Measurements from ENCODE around the gene DCDC2B.

Gene DCDC2B

DNA sequence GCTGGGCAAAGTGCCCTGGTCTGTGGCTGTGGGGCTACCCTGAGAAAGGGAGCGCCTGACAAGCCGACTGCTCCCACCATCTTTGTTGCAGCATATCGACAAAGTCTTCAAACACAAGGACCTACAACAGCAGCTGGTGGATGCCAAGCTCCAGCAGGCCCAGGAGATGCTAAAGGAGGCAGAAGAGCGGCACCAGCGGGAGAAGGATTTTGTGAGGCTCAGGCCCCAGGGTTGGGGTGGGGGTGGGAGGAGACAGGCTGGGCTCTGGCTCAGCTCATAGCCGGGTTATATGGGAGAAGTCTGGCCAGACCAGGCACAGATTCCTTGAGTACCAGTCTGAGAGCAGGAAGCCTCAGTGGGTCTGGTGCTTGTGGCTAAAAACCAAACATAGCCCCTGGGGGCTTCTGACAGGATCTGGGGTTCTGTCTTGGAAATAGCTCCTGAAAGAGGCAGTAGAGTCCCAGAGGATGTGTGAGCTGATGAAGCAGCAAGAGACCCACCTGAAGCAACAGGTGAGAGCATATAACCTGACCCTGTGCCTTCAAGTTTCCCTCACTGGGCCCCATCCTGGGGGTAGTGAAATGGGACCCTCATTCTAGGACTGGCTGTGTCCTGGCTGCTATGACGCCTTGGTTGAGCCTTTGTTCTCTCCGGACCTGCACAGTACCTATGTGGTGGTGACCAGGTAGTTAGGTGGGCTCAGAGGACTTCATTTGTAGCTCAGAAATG is 16.5 kb upstream of the DCDC2B start:
- DNase-seq (ENCODE audit: extremely low spot score) = no peak
- CTCF ChIA-PET = interaction anchor here (0.9 to 1.9 kb wide), 4 partner anchors 8 to 119 kb away, joined by 3 to 7 read pairs (median 6); partner anchors contain the start of genes CCDC28B and TMEM39B
- TF ChIP-seq, protein P1, sequence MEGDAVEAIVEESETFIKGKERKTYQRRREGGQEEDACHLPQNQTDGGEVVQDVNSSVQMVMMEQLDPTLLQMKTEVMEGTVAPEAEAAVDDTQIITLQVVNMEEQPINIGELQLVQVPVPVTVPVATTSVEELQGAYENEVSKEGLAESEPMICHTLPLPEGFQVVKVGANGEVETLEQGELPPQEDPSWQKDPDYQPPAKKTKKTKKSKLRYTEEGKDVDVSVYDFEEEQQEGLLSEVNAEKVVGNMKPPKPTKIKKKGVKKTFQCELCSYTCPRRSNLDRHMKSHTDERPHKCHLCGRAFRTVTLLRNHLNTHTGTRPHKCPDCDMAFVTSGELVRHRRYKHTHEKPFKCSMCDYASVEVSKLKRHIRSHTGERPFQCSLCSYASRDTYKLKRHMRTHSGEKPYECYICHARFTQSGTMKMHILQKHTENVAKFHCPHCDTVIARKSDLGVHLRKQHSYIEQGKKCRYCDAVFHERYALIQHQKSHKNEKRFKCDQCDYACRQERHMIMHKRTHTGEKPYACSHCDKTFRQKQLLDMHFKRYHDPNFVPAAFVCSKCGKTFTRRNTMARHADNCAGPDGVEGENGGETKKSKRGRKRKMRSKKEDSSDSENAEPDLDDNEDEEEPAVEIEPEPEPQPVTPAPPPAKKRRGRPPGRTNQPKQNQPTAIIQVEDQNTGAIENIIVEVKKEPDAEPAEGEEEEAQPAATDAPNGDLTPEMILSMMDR (IDR thresholded peaks at IDR 0.05; ENCODE audit: control extremely low read depth, extremely low read depth, low read depth, missing control alignments) = no peak
- POLR2A ChIA-PET = interaction anchor here (0.6 to 1.5 kb wide), 3 partner anchors 9 to 140 kb away, joined by 3 to 7 read pairs (median 3); partner anchors contain the start of gene TXLNA

DNA sequence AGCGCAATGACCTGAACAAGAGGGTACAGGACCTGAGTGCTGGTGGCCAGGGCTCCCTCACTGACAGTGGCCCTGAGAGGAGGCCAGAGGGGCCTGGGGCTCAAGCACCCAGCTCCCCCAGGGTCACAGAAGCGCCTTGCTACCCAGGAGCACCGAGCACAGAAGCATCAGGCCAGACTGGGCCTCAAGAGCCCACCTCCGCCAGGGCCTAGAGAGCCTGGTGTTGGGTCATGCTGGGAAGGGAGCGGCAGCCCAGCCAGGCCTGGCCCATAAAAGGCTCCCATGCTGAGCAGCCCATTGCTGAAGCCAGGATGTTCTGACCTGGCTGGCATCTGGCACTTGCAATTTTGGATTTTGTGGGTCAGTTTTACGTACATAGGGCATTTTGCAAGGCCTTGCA is 13.9 kb upstream of the DCDC2B start:
- TF ChIP-seq, protein P1 (IDR thresholded peaks at IDR 0.05; ENCODE audit: control extremely low read depth, extremely low read depth, low read depth, missing control alignments) = no peak
- no peak for DNase-seq (ENCODE audit: extremely low spot score)
- POLR2A ChIA-PET = interaction anchor here (1.0 to 1.3 kb wide), 2 partner anchors 16 to 141 kb away, joined by 3 to 4 read pairs; partner anchors contain the start of genes MARCKSL1 and TXLNA
- CTCF ChIA-PET = interaction anchor here (1.1 to 1.7 kb wide), 4 partner anchors 11 to 218 kb away, joined by 3 to 8 read pairs (median 4); no protein-coding TSS in a partner anchor

DNA sequence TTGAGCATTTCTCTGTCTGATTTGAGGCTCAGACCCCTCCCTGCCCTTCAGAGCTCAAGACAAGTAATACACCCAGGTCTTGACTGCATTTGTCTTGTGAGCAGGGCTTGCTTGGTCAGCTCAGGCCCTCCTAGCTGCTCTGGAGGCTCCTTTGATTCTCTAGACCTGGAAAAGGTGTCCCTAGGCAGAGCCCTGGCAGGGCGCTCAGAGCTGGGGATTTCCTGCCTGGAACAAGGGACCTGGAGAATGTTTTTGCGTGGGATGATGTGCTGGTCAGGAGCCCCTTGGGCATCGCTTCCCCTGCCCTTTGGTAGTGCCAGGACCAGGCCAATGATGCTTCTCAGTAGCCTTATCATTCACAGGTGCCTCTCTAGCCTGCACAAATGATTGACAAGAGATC is 13.4 kb upstream of the DCDC2B start:
- ChIA-PET CTCF (interaction anchor here (1.1 to 1.7 kb wide), 4 partner anchors 11 to 218 kb away, joined by 3 to 8 read pairs (median 4); no protein-coding TSS in a partner anchor), POLR2A (interaction anchor here (1.0 to 1.3 kb wide), 2 partner anchors 16 to 140 kb away, joined by 3 to 4 read pairs; partner anchors contain the start of genes MARCKSL1 and TXLNA)
- DNase-seq (ENCODE audit: extremely low spot score) = no peak
- TF ChIP-seq, protein P1 (IDR thresholded peaks at IDR 0.05; ENCODE audit: control extremely low read depth, extremely low read depth, low read depth, missing control alignments) = no peak

DNA sequence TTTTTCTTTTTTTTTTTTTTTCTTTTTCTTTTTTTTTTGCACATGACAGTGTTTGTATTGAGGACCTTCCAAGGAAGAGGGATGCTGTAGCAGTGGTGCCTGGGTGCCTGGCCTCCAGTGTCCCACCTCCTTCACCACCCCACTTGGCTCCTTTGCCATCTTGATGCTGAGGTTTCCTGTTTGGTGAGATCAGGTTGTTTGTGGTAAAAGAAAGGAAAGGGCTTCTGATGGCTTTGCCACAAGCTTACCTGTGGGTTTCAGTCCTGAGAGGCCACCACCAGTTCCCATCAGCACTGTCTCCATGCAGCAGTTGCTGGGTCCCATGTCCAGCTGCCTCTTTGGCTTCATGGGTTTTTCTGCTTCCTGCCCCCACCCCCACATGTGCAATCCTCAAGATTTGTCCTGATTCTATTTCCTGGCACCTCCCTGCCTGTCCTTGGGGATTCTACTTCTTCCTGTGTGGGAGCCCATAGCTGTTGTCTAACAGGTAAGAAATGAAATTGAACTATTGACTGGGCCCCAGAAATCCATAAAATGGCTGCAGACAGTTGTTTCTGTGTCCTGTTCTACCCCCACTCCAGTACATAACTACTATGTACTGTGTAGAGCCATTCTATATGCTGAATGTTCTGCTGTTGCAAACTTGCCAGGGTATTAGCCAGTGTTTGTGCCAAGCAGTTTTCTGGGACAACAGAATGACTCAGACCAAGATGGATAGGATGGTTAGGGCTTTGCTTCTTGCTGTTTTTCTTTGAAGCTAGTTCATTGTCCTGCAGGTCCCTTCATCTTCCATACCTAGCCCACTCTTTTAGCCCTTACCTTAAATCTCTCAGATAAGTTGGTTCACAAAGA is 12.7 kb upstream of the DCDC2B start:
- CTCF ChIA-PET = interaction anchor here (0.9 to 1.7 kb wide), 3 partner anchors 52 to 217 kb away, joined by 3 to 4 read pairs (median 4); no protein-coding TSS in a partner anchor
- TF ChIP-seq, protein P1 (IDR thresholded peaks at IDR 0.05; ENCODE audit: control extremely low read depth, extremely low read depth, low read depth, missing control alignments) = no peak
- POLR2A ChIA-PET = interaction anchor here (0.6 to 1.4 kb wide), 6 partner anchors 11 to 141 kb away, joined by 3 to 4 read pairs (median 4); partner anchors contain the start of genes MARCKSL1 and TXLNA
- DNase-seq (ENCODE audit: extremely low spot score) = no peak

DNA sequence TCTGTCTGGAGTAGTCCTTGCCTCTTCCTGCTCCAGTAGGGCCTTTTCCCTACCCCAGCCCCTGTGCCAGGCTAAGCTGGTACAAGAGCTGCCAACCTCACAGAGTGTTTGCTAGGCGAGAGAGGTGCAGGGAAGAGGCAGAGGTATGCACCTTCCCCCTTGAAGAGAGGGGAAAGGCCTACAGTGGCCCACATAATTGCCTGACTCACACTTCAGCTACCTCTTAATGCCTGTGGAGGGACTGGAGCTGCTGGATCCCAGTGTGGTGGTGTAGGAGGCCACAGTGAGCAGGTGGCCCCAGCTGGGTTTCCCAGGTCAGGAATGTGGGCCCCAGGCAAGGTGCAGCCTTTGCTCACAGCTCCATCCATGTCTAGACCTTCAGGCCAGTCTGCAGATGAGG is 11.8 kb upstream of the DCDC2B start:
- DNase-seq (ENCODE audit: extremely low spot score) = no peak
- POLR2A ChIA-PET = interaction anchor here (0.8 to 1.7 kb wide), 5 partner anchors 12 to 140 kb away, joined by 3 to 4 read pairs (median 3); partner anchors contain the start of gene TXLNA
- CTCF ChIA-PET = interaction anchor here (0.9 to 2.8 kb wide), 6 partner anchors 10 to 216 kb away, joined by 3 to 17 read pairs (median 4); no protein-coding TSS in a partner anchor
- TF ChIP-seq, protein P1 (IDR thresholded peaks at IDR 0.05; ENCODE audit: control extremely low read depth, extremely low read depth, low read depth, missing control alignments) = no peak
